ENCODE data around the gene NIPBL.
"Not testable (repeated sequence)": the region's sequence is repeated elsewhere in the genome, so short reads cannot be mapped to it uniquely, and the experiment has no call there.

The NIPBL gene

DNA sequence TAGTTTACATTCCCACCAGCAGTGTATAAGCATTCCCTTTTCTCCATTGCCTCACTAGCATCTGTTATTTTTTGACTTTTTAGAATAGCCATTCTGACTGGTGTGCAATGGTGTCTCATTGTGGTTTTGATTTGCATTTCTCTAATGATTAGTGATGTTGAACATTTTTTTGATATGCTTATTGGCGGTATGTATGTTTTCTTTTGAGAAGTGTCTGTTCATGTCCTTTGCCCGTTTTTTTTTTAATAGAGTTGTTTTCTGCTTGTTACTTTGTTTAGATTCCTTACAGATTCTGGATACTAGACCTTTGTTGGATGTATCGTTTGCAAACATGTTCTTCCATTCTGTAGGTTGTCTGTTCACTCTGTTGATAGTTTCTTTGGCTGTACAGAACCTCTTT is 25.3 kb downstream of the NIPBL start:
- H3K9ac ChIP-seq, result no peak overlapping the region
- peaks cover 33% of the 10 kb centered on the region; the same call in 1 of the 2 replicates for H3K36me3 ChIP-seq
- peaks cover 56% of the 10 kb centered on the region for H3K9me3 ChIP-seq
- no peak for TF ChIP-seq Cebpa-rat (IDR thresholded peaks at IDR 0.05)
- H3K27me3 ChIP-seq, result no peaks in the 10 kb centered on the region
- H3K27ac ChIP-seq, result no peak overlapping the region
- no peaks in the 10 kb centered on the region for H3K4me1 ChIP-seq
- H3K4me2 ChIP-seq, result no peak overlapping the region
- H4K20me1 ChIP-seq, result peaks cover 100% of the 10 kb centered on the region
- no peak overlapping the region for H3K4me3 ChIP-seq

DNA sequence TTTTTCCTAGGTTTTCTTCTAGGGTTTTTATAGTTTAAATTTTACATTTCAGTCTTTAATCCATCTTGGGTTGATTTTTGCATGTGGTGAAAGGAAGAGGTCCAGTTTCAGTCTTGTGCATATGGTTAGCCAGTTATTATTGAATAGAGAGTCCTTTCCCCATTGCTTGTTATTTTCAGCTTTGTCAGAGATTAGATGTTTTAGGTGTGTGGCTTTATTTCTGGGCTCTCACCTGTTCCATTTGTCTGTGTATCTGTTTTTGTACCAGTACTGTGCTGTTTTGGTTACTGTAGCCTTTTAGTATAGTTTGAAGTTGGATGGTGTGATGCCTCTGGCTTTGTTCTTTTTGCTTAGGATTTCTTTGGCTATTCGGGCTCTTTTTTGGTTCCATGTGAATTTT is 25.8 kb downstream of the NIPBL start:
- no peak overlapping the region for H3K27ac ChIP-seq
- no peaks in the 10 kb centered on the region for H3K4me1 ChIP-seq
- no peak for TF ChIP-seq Cebpa-rat (IDR thresholded peaks at IDR 0.05)
- no peak overlapping the region for H3K9ac ChIP-seq
- no peaks in the 10 kb centered on the region for H3K27me3 ChIP-seq
- H3K36me3 ChIP-seq, result peaks cover 30% of the 10 kb centered on the region; the same call in 1 of the 2 replicates
- H3K4me3 ChIP-seq, result no peak overlapping the region
- H4K20me1 ChIP-seq, result peaks cover 100% of the 10 kb centered on the region
- peaks cover 51% of the 10 kb centered on the region for H3K9me3 ChIP-seq
- H3K4me2 ChIP-seq, result no peak overlapping the region

DNA sequence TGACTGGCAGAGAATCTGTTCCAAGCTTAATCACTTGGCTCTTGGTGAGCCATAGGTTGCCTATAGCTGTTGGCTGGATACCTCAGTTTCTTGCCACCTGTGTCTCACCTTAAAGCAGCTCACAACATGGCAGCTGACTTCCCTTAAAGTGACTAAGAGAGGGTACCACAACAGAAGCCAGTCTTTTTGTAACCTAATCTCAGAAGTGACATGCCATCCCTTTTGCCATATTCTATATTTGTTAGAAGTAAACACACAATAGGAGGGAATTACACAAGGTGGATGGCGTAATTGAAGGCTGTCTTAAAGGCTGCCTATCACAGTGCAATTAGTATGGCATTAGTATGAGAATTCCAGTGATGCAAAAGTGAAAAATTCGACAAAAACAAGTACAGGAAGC is 28.1 kb downstream of the NIPBL start:
- no peak for TF ChIP-seq Cebpa-rat (IDR thresholded peaks at IDR 0.05)

DNA sequence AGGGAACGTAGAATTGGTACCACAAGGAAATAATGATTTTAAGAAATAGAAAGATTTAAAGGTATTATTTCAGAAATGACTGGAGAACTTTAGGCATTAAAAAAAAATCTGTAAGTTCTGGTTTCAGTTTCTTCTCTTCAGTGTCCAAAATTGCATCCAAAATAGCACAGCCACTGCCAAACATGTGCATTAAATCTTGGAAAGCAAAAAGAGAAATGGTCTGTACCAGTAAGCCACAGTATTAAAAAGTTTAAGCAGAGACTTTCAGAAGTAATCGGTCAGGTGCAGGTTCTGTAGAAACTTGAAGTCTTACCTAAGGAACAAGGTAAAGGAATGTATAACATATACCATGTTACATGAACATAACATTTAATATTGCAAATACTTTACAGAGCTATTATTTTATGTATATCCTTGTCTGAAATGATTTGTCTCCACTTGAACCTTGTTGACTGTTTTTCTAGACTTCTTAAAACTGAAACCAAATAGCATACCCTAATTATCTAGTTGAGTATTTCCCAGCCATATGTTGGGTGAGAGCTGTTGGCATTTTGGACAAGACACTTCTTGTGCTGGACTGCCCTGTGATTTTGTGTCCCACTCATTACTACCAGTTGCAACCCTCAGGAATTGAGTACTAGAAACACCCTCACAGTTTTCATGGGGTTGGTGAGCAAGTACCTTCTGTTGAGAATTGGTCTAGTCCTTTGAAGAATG is 32.1 kb downstream of the NIPBL start:
- TF ChIP-seq Cebpa-rat (IDR thresholded peaks at IDR 0.05), result no peak
- no peak overlapping the region for H3K27ac ChIP-seq
- H3K9me3 ChIP-seq, result peaks cover 15% of the 10 kb centered on the region; the same call in 1 of the 2 replicates
- no peaks in the 10 kb centered on the region for H3K4me1 ChIP-seq
- H3K27me3 ChIP-seq, result no peaks in the 10 kb centered on the region
- H3K9ac ChIP-seq, result no peak overlapping the region
- no peak overlapping the region for H3K4me2 ChIP-seq
- 0 out of 2 replicates have a peak, but pooled peaks cover 9% of the 10 kb centered on the region for H3K36me3 ChIP-seq
- no peak overlapping the region for H3K4me3 ChIP-seq
- peaks cover 100% of the 10 kb centered on the region for H4K20me1 ChIP-seq

More for the DNA sequence above, 28.1 kb downstream of the NIPBL start:
- Histone ChIP-seq H3K27ac (no peak overlapping the region), H3K4me1 (no peaks in the 10 kb centered on the region), H3K9me3 (peaks cover 51% of the 10 kb centered on the region), H3K4me3 (no peak overlapping the region), H4K20me1 (peaks cover 100% of the 10 kb centered on the region), H3K4me2 (no peak overlapping the region), H3K27me3 (no peaks in the 10 kb centered on the region), H3K36me3 (peaks cover 30% of the 10 kb centered on the region; the same call in 1 of the 2 replicates), H3K9ac (no peak overlapping the region)

DNA sequence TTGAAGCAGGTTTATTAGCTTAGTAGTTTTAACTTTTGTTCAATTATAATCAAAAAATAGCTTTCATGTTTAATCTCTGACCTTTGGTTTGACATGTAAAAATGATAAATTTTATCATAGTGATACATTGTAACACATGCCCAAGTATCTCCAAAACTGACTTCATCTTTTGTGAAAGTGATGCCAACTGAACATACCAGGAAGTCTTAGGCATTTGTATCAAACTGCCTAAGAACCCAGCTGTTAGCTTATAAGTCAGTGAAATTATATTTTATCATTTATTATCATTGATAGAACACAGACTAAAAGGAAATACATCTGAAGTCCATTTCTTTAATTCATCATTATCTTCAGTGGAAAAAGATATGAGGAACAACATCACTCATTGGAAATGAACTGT is 39.1 kb downstream of the NIPBL start:
- Histone ChIP-seq H3K9me3 (peaks cover 9% of the 10 kb centered on the region; the same call in 1 of the 2 replicates), H4K20me1 (peaks cover 74% of the 10 kb centered on the region), H3K9ac (no peak overlapping the region), H3K4me1 (no peaks in the 10 kb centered on the region), H3K27me3 (no peaks in the 10 kb centered on the region), H3K4me3 (no peak overlapping the region), H3K27ac (no peak overlapping the region), H3K36me3 (peaks cover 11% of the 10 kb centered on the region), H3K4me2 (no peak overlapping the region)
- TF ChIP-seq Cebpa-rat (IDR thresholded peaks at IDR 0.05), result no peak

DNA sequence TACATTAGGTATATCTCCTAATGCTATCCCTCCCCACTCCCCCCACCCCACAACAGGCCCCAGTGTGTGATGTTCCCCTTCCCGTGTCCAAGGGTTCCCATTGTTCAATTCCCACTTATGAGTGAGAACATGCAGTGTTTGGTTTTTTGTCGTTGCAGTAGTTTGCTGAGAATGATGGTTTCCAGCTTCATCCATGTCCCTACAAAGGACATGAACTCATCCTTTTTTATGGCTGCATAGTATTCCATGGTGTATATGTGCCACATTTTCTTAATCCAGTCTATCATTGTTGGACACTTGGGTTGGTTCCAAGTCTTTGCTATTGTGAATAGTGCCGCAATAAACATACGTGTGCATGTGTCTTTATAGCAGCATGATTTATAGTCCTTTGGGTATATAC is 40.0 kb downstream of the NIPBL start:
- not testable (repeated sequence) for H3K27ac ChIP-seq, H3K4me2 ChIP-seq
- H4K20me1 ChIP-seq, result peaks cover 74% of the 10 kb centered on the region

DNA sequence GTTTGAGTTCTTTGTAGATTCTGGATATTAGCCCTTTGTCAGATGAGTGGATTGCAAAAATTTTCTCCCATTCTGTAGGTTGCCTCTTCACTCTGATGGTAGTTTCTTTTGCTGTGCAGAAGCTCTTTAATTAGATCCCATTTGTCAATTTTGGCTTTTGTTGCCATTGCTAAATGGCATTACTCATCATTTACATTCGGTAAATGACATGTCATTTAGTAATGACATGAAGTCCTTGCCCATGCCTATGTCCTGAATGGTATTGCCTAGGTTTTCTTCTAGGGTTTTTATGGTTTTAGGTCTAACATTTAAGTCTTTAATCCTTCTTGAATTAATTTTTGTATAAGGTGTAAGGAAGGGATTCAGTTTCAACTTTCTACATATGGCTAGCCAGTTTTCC is 40.8 kb downstream of the NIPBL start:
- Histone ChIP-seq H3K9me3 (peaks cover 13% of the 10 kb centered on the region), H3K36me3 (peaks cover 19% of the 10 kb centered on the region), H4K20me1 (peaks cover 74% of the 10 kb centered on the region)
- not testable (repeated sequence) for H3K4me2 ChIP-seq, H3K4me3 ChIP-seq, H3K27me3 ChIP-seq, H3K9ac ChIP-seq, H3K4me1 ChIP-seq, H3K27ac ChIP-seq

More for the DNA sequence above, 40.0 kb downstream of the NIPBL start:
- H3K9ac ChIP-seq, H3K4me3 ChIP-seq, H3K27me3 ChIP-seq, H3K4me1 ChIP-seq, H3K9me3 ChIP-seq: not testable (repeated sequence)
- H3K36me3 ChIP-seq, result peaks cover 15% of the 10 kb centered on the region

DNA sequence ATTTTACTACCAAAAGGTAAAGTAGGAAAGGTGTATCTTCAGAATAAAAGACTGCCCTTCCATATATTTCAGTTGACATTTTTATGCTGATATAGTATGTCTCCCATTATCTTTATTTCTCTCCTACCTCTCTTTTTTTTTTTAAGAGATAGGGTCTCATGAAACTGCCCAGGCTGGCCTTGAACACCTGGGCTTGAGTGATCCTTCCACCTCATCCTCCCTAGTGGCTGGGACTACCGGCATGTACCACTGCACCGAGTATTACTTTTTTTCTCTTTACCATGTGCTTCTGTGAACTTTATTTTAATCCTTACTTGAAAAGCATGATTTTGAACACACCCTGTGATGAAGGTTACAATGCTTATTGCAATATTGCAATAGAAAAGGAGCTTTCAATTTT is 42.7 kb downstream of the NIPBL start:
- Histone ChIP-seq H3K27ac (no peak overlapping the region), H3K36me3 (peaks cover 10% of the 10 kb centered on the region; the same call in 1 of the 2 replicates), H4K20me1 (peaks cover 74% of the 10 kb centered on the region), H3K4me3 (no peak overlapping the region), H3K9ac (no peak overlapping the region), H3K27me3 (no peaks in the 10 kb centered on the region), H3K9me3 (peaks cover 13% of the 10 kb centered on the region), H3K4me1 (no peaks in the 10 kb centered on the region), H3K4me2 (no peak overlapping the region)
- no peak for TF ChIP-seq Cebpa-rat (IDR thresholded peaks at IDR 0.05)

DNA sequence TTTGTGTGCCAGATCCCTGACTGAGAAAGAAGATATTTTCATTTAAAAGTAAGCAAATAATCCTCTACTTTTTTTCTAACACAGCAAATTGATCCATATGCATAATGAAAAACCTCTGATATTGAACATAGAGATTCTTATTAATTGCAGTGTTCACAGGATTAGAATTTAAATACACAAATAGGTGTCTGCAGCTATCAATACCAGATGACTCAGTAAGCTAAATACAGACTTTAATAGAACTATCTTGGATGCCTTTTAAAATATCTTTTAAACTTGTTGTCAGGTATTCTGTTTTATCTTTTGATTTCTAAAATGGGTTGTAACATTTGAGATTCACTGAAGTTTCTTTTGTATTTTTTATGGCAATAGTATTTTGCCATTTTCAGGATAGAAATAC is 43.1 kb downstream of the NIPBL start:
- Histone ChIP-seq H3K9me3 (peaks cover 13% of the 10 kb centered on the region), H4K20me1 (peaks cover 74% of the 10 kb centered on the region), H3K36me3 (peaks cover 12% of the 10 kb centered on the region; the same call in 1 of the 2 replicates), H3K9ac (no peak overlapping the region), H3K27me3 (no peaks in the 10 kb centered on the region), H3K4me2 (no peak overlapping the region), H3K4me3 (no peak overlapping the region), H3K4me1 (no peaks in the 10 kb centered on the region), H3K27ac (no peak overlapping the region)
- TF ChIP-seq Cebpa-rat (IDR thresholded peaks at IDR 0.05), result no peak

DNA sequence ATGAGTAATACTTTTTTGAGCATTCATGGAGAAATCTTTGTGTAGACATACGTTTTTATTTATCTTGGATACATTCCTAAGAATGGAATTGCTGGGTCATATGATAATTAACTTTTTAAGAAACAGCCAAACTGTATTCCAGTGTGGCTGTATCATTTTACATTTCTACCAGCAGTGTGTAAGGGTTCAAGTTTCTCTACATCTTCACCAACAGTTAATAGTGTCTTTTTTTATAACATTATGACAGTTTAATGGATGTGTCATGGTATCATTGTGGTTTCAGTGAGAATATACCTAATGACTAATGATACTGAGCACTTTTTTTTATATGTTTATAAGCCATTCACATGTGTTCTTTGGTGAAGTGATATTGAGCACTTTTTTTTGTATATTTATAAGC is 52.4 kb downstream of the NIPBL start:
- Histone ChIP-seq H3K27me3 (no peaks in the 10 kb centered on the region), H3K9ac (no peak overlapping the region), H3K4me1 (no peaks in the 10 kb centered on the region), H3K4me2 (no peak overlapping the region), H3K4me3 (no peak overlapping the region), H4K20me1 (peaks cover 97% of the 10 kb centered on the region), H3K9me3 (peaks cover 31% of the 10 kb centered on the region), H3K36me3 (peaks cover 23% of the 10 kb centered on the region), H3K27ac (no peak overlapping the region)
- TF ChIP-seq Cebpa-rat (IDR thresholded peaks at IDR 0.05), result no peak

Measured in BLaER1 (cell line).